GM18909 (cell line): ENCODE measurements around the gene ANKK1.

ENCODE experiments used
- ATAC-seq: cut with Tn5 transposase; IDR thresholded peaks from one replicate; pipeline ENCODE4 v1.9.1; 2021; ENCODE audit warnings: mild to moderate bottlenecking; ENCODE audit not compliant: unreplicated experiment, poor library complexity

Gene ANKK1, protein sequence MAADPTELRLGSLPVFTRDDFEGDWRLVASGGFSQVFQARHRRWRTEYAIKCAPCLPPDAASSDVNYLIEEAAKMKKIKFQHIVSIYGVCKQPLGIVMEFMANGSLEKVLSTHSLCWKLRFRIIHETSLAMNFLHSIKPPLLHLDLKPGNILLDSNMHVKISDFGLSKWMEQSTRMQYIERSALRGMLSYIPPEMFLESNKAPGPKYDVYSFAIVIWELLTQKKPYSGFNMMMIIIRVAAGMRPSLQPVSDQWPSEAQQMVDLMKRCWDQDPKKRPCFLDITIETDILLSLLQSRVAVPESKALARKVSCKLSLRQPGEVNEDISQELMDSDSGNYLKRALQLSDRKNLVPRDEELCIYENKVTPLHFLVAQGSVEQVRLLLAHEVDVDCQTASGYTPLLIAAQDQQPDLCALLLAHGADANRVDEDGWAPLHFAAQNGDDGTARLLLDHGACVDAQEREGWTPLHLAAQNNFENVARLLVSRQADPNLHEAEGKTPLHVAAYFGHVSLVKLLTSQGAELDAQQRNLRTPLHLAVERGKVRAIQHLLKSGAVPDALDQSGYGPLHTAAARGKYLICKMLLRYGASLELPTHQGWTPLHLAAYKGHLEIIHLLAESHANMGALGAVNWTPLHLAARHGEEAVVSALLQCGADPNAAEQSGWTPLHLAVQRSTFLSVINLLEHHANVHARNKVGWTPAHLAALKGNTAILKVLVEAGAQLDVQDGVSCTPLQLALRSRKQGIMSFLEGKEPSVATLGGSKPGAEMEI

DNA sequence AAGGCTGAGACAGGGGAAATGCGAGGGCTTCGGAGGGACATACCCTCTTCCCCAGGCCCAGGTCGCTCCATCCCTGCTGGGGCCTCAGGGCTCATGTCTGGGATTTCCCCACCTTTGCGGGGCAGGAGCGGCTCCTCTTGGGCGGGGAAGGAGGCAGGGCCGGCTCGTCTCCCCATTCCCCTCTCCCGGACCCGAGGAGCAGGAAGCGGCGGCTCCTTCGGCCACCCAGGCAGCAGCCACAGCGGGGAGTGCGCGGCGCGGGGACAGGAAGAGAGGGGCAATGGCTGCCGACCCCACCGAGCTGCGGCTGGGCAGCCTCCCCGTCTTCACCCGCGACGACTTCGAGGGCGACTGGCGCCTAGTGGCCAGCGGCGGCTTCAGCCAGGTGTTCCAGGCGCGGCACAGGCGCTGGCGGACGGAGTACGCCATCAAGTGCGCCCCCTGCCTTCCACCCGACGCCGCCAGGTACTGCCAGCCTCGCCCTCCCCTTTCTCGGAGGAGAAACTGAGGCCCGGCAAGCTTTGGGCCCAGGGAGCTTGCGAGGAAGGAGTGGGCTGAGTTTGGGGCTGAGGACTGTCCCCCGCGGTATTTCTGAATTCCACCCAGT is at the start of gene ANKK1:
Gene ANKK1 (plus strand): TSS at position 175 of the 607 bp plus-strand sequence. CDS start 106 bp downstream, at position 281.
- ATAC-seq = no peak

DNA sequence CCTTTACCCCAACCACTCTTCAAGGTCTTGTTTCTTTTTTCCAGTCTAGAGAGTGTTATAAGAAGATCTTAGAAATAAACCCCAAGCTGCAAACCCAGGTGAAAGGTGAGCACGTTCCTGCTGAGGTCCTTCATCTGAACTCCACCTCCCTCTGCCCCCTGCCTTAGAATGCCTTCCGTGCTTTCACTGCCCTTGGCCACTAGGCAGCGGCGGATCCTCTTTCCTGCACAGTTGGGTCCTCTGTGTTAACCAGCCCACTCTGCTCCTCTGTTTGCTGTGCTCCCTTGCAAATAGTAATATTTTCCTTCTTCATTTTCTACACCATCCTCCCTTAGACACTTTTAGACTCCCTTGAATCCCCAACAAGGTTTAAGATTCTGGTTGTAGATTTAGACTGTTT is 48.8 kb upstream of the ANKK1 start:
- ATAC-seq = no peak

DNA sequence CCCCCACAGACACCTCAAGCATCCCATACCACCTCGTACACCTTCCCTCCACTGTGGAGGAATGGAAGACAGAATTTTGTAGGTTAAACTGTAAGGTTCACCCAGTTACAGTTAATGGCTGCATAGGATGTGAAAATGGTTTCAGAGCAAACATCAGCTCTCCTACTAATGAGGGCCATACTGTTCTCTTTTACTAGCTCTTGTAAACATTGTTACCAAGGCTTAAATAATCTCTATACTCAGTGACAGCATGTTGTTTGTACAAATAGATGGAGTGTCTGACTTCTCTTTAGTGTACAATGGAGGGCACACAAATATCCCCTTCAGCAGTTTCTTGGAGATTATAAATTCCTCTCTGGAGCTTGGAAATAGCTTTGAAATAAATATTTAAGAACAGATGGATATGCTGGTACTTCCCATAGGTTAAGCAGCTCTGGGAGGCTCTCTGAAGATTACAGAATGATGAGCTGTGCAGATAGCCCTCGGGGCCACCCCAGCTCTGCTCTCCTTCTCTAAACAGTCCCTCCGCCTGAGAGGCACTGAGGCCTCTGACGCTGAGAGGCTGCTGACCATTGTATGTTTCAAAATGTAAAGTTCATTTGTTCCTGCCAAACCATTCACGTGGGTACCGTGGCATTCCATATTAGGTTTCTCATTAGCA is 47.5 kb upstream of the ANKK1 start:
- ATAC-seq = no peak

DNA sequence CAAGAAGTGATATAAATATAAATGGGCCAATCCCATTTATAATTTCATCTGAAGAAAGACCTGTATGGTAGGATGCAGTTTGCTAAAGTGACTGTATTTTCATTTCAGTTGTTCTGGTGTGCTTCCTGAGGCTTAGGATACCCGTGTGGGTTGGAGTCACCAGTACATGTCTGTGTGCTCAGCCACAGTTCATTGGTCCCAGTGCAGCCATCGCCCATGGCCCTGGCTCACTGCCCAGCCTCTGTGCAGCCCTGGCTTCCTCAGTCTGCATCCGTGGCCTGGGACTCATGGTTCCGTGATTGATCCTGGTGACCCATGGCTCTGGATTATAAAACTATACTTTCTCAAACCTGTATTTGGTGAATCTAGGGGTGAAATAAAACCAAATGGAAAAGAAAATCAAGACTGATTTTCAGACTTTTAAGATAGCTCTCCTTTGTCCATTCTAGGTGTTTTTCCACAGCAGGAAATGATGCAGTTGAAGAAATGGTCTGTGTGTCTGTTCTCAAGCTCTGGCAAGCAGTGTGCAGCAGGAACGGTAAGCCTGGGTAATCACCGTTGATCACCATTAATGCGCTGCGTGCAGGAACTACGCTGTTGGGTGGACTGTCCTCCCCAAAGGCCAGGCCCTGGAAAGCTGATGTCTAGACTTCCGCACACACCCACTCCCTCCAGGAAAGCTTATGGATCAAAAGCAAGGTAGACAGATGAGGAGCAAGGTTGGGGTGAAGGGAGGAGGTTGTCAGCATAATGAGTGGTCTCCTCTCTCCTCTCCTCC is 46.0 kb upstream of the ANKK1 start:
- no peak for ATAC-seq

DNA sequence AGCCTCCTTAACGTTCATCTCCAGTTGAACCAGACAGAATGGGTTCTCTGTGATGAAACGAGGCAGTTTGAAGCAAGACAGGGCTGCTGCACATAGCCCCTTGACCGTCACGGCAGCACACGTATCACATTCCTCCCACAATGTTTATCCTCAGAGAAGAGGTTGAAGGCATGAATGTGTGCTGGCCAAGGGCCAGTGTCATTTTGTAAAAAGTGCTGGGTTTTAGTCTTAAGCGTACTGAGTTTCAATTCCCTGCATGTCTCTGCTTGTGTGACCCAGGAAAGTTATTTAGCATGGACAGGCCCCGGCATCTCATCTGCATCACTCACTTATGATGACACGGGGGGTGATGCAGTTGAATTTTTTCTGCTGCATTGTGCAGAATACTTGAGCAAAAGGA is 41.6 kb upstream of the ANKK1 start:
- ATAC-seq = no peak

DNA sequence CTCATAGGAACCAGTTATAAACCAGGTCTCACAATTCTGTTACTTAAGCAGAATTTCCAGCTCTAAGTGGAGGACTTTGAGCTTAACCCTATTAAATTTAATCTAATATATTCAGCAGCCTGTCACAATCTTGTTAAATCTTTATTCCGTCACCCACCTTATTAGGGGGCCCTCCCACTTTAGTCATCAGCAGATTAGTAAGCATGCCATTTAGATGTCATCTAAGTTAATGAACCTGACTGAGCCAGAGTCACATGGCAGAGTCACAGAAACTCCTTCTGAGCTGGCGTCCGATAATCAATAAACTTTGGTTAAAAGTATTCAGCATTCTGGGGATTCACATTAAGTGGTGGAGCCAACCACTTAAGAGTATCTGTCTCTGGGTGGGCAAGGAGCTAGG is 38.1 kb upstream of the ANKK1 start:
- no peak for ATAC-seq

DNA sequence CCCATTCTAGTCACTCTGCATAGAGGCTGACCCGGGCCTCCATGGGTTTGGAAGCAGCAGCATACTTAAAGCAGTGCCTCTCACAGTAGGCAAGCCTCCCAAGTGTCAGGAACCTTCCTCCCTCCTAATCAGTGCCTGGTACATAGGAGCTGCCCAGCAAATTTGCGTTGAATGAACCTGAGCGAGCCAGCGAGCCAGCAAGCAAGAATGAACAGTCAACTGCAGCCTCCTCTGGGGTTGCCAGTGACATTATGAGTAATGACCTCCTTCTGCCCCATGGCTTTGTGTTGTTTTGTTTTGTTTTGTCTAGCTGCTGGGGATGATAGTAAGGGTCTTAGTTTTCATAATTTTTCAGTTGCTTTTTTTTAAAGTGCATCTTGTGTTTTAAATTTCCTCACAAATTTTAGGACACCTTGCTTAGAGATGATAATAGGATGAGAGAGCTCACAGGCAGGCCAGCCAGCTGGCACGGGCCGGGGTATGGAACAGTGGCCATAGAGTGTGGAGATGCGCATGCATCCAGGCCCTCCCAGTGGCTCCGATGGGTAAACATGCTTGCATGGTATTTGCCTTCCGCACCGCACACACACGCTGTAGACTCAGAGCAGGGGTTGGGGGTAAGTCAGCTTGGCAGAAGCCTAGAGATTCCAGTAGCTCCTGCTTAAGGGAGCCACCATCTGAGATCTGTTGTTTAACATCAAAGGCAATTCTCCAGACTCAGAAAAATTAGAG is 37.1 kb upstream of the ANKK1 start:
- no peak for ATAC-seq

DNA sequence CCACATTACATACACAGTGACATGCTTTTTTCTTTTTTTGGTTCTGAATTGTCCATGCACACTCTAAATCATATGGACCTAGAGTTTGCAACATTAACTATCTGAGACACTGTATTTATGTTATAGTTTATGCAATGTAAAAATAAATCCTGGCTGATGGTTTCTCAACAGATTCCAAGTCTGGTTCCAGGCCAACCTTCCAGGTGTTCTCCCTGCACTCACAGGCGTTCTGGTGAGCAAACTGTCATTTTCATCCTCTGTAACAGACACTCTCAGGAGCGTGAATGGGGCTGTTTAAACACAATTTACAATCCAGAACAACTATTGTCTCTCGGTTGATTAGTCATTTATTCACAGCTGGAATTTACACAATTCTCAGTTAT is 36.5 kb upstream of the ANKK1 start:
- ATAC-seq = no peak

DNA sequence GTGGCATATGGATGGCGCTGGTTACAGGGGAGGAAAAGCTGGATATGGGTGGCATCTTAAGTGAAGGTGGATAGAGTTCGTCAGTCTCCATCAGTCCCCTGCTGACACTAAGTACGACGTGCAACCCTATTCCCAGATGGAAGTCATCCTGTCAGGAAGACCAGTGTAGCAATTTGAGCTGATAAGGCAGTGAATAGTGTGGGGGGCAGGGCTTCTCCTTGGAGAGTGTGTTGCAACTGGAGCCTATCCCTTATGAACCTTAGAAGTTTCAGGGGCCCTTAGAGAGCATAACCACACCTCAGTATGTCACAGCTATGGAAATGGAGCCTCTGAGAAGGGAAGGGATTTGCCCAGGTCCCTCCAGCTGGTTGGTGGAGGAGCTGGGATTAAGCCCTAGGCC is 36.1 kb upstream of the ANKK1 start:
- ATAC-seq = no peak

DNA sequence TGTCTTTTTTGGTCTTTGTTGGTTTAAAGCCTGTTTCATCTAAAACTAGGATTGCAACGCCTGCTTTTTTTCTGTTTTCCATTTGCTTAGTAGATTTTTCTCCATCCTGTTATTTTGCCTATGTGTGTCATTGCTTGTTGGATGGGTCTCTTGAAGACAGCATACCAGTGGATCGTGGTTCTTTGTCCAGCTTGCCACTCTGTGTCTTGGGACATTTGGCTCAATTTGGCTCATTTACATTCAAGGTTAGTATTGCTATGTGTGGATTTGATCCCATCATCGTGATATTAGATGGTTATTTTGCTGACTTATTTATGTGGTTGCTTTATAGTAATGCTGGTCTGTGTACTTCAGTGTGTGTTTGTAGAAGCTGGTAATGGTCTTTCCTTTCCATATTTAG is 31.4 kb upstream of the ANKK1 start:
- no peak for ATAC-seq

DNA sequence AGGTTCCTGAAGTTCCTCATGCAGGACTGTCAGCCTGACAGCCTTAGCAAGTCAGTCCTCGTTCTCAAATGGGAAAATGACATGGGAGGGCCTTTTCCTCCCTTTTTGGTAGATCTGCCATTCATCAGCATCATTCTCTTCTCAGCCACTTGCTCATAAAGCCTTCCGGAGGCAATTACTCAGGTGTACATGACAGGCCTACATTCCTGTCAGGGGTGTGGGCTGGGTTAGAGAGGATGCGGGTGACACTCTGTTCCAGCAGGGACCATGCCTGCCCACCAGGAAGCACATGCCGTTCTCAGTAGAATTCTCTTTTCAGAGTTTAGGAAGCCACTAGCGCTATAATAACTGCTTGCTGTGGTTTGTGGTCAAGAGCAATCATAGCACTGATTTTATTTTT is 24.2 kb upstream of the ANKK1 start:
- ATAC-seq = no peak

DNA sequence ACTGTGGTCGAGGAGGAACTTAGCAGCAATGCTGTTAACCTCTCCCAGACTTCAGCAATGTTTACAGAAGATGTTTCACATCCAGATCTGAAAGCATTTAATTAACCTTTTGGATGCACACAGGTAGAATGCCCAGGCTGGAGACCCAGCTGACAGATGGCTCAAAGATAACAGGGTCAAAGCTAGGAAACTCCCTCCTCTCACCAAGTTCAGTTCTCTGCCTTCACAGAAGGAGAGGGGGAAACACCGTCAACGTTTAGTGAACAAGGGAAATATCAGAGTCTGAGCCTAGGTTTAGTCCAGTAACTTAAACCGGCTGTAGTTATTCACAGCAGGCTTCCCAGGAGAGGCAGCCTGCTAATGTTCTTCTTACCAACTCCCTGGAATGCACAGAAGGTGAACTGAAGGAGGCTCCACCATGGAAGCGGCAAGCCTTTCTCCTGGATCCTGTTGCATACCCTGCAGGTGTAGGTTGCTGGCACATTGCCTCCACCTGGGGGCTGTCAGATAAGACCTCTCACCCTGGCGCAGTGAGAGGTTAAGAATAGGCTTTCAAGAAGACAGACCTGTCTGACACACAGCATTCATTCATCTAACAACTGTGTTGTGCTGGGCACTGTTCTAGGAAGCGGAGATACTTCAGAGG is 23.5 kb upstream of the ANKK1 start:
- no peak for ATAC-seq

DNA sequence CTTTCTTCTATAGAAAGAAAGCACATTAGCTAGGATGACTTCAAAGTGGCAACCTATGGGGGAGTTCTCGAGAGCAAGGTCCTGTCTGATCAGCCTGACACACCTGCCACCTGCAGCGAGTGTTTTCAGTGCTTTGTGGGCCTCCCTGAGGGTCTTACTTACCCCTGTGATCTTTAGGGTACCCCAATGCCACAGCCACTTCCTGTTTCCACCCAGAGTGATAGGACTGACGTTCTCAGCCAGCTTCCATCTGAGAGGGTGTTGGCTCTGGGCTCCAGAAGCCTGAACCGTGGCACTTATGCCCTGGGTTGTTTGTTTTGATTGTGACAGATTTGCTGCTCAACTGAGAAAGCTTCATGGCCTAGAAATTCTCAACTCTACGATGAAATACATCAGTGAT is 21.7 kb upstream of the ANKK1 start:
- ATAC-seq = no peak

DNA sequence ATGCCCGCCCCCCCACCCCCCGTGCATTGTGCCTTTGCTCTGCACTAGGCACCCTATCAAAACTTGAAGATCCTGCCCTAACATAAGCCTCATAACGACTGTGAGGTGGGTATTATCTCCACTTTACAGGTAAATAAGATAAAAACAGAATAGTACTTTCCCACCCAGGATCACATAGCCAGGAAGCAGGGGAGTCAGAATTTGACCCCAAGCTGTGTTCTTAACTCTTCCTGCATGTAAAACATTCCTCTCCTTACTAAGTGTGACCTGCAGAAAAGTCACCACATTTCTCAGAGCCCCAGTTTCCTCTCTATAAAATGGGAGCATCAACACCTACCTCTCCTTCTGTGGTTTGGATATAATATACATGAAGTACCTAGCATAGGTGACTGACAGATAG is 18.2 kb upstream of the ANKK1 start:
- no peak for ATAC-seq

DNA sequence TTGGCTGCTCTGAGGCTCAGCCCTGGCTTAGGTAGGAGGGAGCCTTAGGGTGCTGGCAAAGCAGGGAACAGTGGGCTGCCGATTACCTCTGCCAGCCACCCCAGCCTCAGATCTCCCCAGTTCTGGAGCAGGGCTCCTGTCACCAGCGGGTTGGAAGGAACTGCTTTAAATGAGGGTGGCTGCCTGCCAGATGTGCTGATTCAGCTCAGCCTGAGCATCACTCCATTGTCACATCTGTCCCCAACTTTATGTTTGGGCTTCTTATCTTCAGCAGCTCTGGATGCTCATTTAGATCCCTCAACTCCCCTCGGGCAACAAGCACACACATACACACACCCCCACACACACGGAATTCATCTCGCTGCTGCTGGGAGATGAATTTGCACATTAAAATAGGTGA is 16.9 kb upstream of the ANKK1 start:
- ATAC-seq = no peak

DNA sequence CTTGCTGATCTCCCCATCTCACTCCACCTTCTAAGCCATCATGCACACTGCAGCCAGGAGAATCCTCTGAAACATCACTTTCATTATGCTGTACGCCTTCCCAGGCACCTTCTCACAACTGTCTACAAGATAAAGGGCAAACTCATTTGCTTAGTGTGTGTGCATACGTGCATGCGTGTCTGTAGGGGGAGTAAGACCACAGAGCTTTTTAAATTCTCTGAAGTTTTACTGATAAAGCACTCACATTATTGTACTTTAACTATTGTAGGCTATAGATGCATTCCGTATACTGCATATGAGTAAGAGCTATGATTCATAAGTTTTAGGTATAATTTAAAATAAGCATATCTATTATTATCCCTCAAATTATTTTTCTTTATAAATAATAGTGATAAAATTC is 15.3 kb upstream of the ANKK1 start:
- ATAC-seq = no peak

DNA sequence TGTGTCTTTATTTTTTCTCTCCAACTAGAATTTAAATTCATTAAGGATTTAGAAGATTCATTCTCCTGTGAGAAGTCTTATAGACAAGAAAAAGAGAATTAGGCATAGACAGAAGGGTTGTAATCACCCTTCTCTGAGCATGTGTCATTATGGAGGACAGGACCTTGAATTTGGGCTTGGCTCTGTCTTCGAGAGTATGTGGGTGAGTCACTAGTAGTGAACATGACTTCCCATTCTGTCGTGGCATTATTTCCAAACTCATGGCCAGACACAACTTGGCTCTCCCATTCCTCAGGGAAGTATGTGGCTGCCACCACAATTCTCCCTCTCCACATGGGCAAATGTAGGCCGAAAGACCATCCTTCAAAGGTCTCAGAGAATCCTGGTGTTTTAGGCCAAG is 14.3 kb upstream of the ANKK1 start:
- ATAC-seq = no peak

DNA sequence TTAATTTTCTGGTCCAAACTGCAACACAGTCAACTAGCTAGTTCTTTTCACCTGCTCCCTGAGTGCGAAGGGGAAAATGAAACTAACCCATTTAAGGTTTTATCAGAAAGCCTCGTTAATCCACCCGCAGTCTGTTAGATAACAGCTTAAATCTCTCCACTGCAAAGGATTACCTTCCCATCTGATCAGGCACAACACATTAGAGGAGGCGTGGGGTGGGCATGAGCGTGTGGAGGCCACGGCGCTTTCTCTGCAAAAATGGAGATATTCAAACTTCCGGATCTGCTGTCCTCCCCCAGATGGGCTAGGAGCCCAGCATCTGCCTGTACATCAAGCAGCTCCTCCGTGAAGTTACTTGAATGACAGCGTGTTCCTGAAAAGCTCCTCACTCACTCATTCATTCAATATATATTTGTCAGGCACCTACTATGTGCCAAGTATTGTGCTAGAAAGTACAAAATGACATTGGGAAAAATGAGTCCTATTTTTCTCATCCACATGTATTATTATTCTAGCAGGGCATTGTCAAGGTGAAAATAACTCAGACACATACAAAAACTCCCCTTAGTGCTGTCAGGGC is 13.5 kb upstream of the ANKK1 start:
- no peak for ATAC-seq

DNA sequence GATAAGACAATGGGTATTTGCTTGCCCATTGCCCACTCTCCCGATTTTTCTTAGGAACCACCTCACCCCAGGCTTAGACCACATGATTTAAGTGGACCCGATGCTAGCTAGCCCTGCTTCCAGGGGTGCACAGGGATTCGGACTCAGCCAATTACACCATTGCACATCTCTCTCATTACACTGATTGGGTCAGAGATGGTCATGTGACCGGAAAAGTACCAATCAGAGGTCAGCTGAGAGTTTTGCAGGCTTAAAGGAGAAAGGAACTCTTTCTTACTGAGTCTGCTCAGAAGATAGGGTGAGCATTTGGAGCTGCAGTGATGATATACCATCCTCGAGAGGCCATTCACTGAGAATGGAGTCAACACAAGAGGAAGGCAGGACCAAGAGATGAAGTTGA is 12.2 kb upstream of the ANKK1 start:
- no peak for ATAC-seq
